Measurements from ENCODE around the gene PLB1. TPM values are rescaled to one million over a fixed set of nuclear protein-coding genes. Genes with fewer than 3 reads are reported as not detected.

The PLB1 gene
- polyA plus RNA-seq, 3 donors = 20.2 to 35.8 (median 23.9) TPM

DNA sequence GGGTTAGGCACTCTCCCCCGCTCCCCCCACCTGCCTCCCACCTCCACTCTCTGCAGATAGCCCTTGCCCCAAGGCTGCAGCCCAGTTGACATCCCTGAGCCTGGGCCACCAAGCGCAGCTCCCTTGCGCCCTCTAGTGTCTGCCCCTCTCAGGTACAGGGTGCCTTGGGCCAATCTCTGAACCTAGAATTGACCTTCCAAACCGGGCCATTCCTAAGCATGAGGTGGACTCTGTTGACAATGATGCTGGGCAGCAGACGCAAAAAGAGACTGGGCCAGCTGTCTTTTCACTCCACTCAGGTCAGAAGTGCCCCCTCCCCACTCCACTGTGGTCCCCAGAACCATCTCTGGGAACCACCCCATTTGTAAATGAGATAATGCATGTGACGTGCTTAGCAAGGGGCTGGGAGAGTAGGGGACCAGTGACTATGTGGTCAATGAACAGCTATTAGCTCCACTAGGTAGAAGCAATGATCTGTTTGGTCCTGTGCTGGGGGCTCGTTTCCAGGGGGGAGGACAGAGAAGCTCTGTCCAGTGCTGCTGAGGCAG, 43.3 kb upstream of the PLB1 start:
- H3K27me3 ChIP-seq (ENCODE audit: control insufficient read depth in 2 of 2, insufficient read depth in 2 of 2, low read length in 2 of 2) = no peaks in the 10 kb centered on the region
- Mint-ChIP-seq H3K4me3 (no peak overlapping the region), H3K9me3 (peaks cover 0 to 5% (median 0%) of the 10 kb centered on the region in 7 donors), H3K27me3 (ENCODE audit: low read depth in 3 of 3) (peaks cover 0 to 4% (median 2%) of the 10 kb centered on the region in 3 donors), H3K4me1 (peaks cover 40% of the 10 kb centered on the region), H3K36me3 (peaks cover 2 to 4% of the 10 kb centered on the region in 2 donors), H3K27ac (peak overlapping the region in 4 of 7 donors; percentile 70 to 79 (median 75))
- H3K4me3 ChIP-seq (replicated peaks in 1 of 3; ENCODE audit: low read depth in 2 of 3, low read length in 3 of 3) = no peak overlapping the region
- peak; percentile 93 for TF ChIP-seq CTCF (IDR thresholded peaks at IDR 0.05)
- no peaks in the 10 kb centered on the region for H3K36me3 ChIP-seq (replicated peaks in 1 of 2; ENCODE audit: control insufficient read depth in 1 of 2, insufficient read depth in 2 of 2, low read length in 2 of 2)
- no peak overlapping the region for H3K9ac ChIP-seq (ENCODE audit: insufficient read depth, low read length, poor library complexity, severe bottlenecking)
- no peaks in the 10 kb centered on the region for H3K9me3 ChIP-seq (replicated peaks in 1 of 2; ENCODE audit: control insufficient read depth in 1 of 2, insufficient read depth in 1 of 2, low read length in 2 of 2)
- 45% methylated on average over 5 of the region's 7 CpGs for WGBS (ENCODE audit: insufficient coverage)
- no peaks in the 10 kb centered on the region for H3K79me2 ChIP-seq (ENCODE audit: insufficient read depth, low read length)
- H4K20me1 ChIP-seq (ENCODE audit: insufficient read depth, low read length) = no peaks in the 10 kb centered on the region
- no peak overlapping the region for H3K4me2 ChIP-seq (replicated peaks; ENCODE audit: extremely low read depth, low read length, poor library complexity, severe bottlenecking)
- intact Hi-C loops (cut with micrococcal nuclease) = loop anchor here (2.0 to 10.0 kb wide), 4 partner anchors 40 to 750 kb away; no protein-coding TSS in a partner anchor
- H3K4me1 ChIP-seq (ENCODE audit: control insufficient read depth in 1 of 2, insufficient read depth in 2 of 2, low read length in 2 of 2) = peaks cover 34 to 39% of the 10 kb centered on the region in 2 donors
- DNase-seq = peak; percentile 72 to 81 (median 78)
- H2AFZ ChIP-seq (ENCODE audit: insufficient read depth, low read depth, low read length, poor library complexity, severe bottlenecking) = peak overlapping the region; percentile 57
- no peak overlapping the region for H3K27ac ChIP-seq (ENCODE audit: low read depth in 1 of 2, low read length in 2 of 2)

GRCh38 chr2:28453396-28453795, 42.5 kb upstream of the PLB1 start:
- peaks cover 2 to 4% of the 10 kb centered on the region in 2 donors for H3K36me3 Mint-ChIP-seq

More at GRCh38 chr2:28453396-28453795, 42.5 kb upstream of the PLB1 start:
- no peak overlapping the region for H3K27ac ChIP-seq (ENCODE audit: low read depth in 1 of 2, low read length in 2 of 2)
- TF ChIP-seq CTCF (IDR thresholded peaks at IDR 0.05) = no peak
- H2AFZ ChIP-seq (ENCODE audit: insufficient read depth, low read depth, low read length, poor library complexity, severe bottlenecking) = no peak overlapping the region
- WGBS (ENCODE audit: insufficient coverage) = 90% methylated on average over 4 of the region's 8 CpGs
- H3K79me2 ChIP-seq (ENCODE audit: insufficient read depth, low read length) = no peaks in the 10 kb centered on the region
- Mint-ChIP-seq H3K9me3 (peaks cover 0 to 5% (median 0%) of the 10 kb centered on the region in 7 donors), H3K27ac (peak overlapping the region in 1 of 7 donors; percentile 48), H3K4me1 (peaks cover 37% of the 10 kb centered on the region), H3K4me3 (no peak overlapping the region), H3K27me3 (ENCODE audit: low read depth in 3 of 3) (peaks cover 0 to 4% (median 2%) of the 10 kb centered on the region in 3 donors)
- DNase-seq = no peak
- no peak overlapping the region for H3K9ac ChIP-seq (ENCODE audit: insufficient read depth, low read length, poor library complexity, severe bottlenecking)
- H3K4me2 ChIP-seq (replicated peaks; ENCODE audit: extremely low read depth, low read length, poor library complexity, severe bottlenecking) = no peak overlapping the region
- peaks cover 28 to 32% of the 10 kb centered on the region in 2 donors for H3K4me1 ChIP-seq (ENCODE audit: control insufficient read depth in 1 of 2, insufficient read depth in 2 of 2, low read length in 2 of 2)
- intact Hi-C loops (cut with micrococcal nuclease) = loop anchor here (2.0 to 10.0 kb wide), 4 partner anchors 41 to 751 kb away; no protein-coding TSS in a partner anchor
- no peaks in the 10 kb centered on the region for H3K9me3 ChIP-seq (replicated peaks in 1 of 2; ENCODE audit: control insufficient read depth in 1 of 2, insufficient read depth in 1 of 2, low read length in 2 of 2)
- no peaks in the 10 kb centered on the region for H3K27me3 ChIP-seq (ENCODE audit: control insufficient read depth in 2 of 2, insufficient read depth in 2 of 2, low read length in 2 of 2)
- no peak overlapping the region for H3K4me3 ChIP-seq (replicated peaks in 1 of 3; ENCODE audit: low read depth in 2 of 3, low read length in 3 of 3)
- H4K20me1 ChIP-seq (ENCODE audit: insufficient read depth, low read length) = no peaks in the 10 kb centered on the region
- H3K36me3 ChIP-seq (replicated peaks in 1 of 2; ENCODE audit: control insufficient read depth in 1 of 2, insufficient read depth in 2 of 2, low read length in 2 of 2) = no peaks in the 10 kb centered on the region
